HepG2 (cell line): Measurements from ENCODE around the gene CCL23. TPM values are rescaled to one million over a fixed set of nuclear protein-coding genes. Genes with fewer than 3 reads are reported as not detected.
A peak's percentile ranks its signal among the peaks of the same experiment; 100 is the strongest.

ENCODE experiments used
- CC2D1A ChIP-seq: sonication (generic); formaldehyde crosslinking; IDR thresholded peaks from 2 replicates; pipeline ENCODE4 v1.8.1; 2023; ENCODE audit warnings: mild to moderate bottlenecking, missing genetic modification reagents
- CREB1 ChIP-seq, 2 experiments: fragments of 450-650 bp in 1 of 2; IDR thresholded peaks; 2 replicates each; pipeline ENCODE4 v1.6.1; 2016 to 2017; ENCODE audit warnings: control low read depth in 1 of 2, mild to moderate bottlenecking in 1 of 2, missing compliant biosample characterization in 1 of 2, missing genetic modification characterization in 1 of 2
- JUND ChIP-seq: sonication (generic); formaldehyde crosslinking; IDR thresholded peaks from 2 replicates; pipeline ENCODE4 v1.8.0; 2022; ENCODE audit warnings: mild to moderate bottlenecking, missing genetic modification reagents
- MAZ ChIP-seq, 2 experiments: sonication (generic) in 1 of 2; formaldehyde crosslinking in 1 of 2; IDR thresholded peaks; 2 replicates each; pipeline versions ENCODE4 v1.5.0 to v1.6.1; 2012 to 2020; ENCODE audit warnings: low read depth in 2 of 2, mild to moderate bottlenecking in 2 of 2, borderline replicate concordance in 1 of 2, improper control_type of control experiment in 1 of 2, low read length in 1 of 2, missing genetic modification reagents in 1 of 2, moderate library complexity in 1 of 2
- PAX8 ChIP-seq: sonication (generic); formaldehyde crosslinking; IDR thresholded peaks from 2 replicates; pipeline ENCODE4 v1.8.0; 2022; ENCODE audit warnings: mild to moderate bottlenecking, missing genetic modification reagents, borderline replicate concordance
- ZNF382 ChIP-seq: sonication (generic); formaldehyde crosslinking; IDR thresholded peaks from 2 replicates; pipeline ENCODE4 v1.5.0; 2020; ENCODE audit warnings: missing genetic modification reagents, mild to moderate bottlenecking, borderline replicate concordance
- ZNF616 ChIP-seq: sonication (generic); formaldehyde crosslinking; IDR thresholded peaks from 2 replicates; pipeline ENCODE4 v1.5.0; 2020; ENCODE audit warnings: low read depth, mild to moderate bottlenecking, missing genetic modification reagents
- polyA plus RNA-seq, 8 experiments: library from polyadenylated mRNA; depleted of rRNA in 3 of 8; stranded (reverse) in 7 of 8; unstranded in 1 of 8; fragments of >200 nt; fragmentation: Illumina TruSeq in 4 of 8; extraction: Trizol in 4 of 8; gene quantifications; 2 replicates each; pipeline versions ENCODE4 v1.2.1 to v1.2.3, GENCODE V29; 2011 to 2016; ENCODE audit warnings: low read depth in 4 of 8, missing spikeins in 1 of 8, mixed read lengths in 1 of 8; ENCODE audit not compliant: insufficient read depth in 1 of 8
- total RNA-seq, 5 experiments: library from RNA; depleted of rRNA; stranded (reverse); fragments of >200 nt; fragmentation: Illumina TruSeq; extraction: Trizol; gene quantifications; 2 replicates each; pipeline ENCODE4 v1.2.3, GENCODE V29; 2016; ENCODE audit warnings: low read depth in 1 of 5
- TF ChIP-seq, protein P1 (sequence below): IDR thresholded peaks from 2 replicates; pipeline ENCODE4 v1.6.1; 2016; ENCODE audit warnings: missing genetic modification reagents, missing compliant biosample characterization
- TF ChIP-seq, protein P2 (sequence below): sonication (generic); formaldehyde crosslinking; IDR thresholded peaks from 2 replicates; pipeline ENCODE4 v1.4.0; 2020; ENCODE audit warnings: missing genetic modification reagents
- TF ChIP-seq, protein P3 (sequence below): sonication (generic); formaldehyde crosslinking; conservative IDR thresholded peaks from 2 replicates; pipeline ENCODE4 v1.8.0; 2022; ENCODE audit warnings: mild to moderate bottlenecking, moderate library complexity, missing genetic modification reagents
- TF ChIP-seq, protein P4 (sequence below): sonication (generic); formaldehyde crosslinking; IDR thresholded peaks from 2 replicates; pipeline ENCODE4 v1.8.0; 2022; ENCODE audit warnings: low read depth, missing genetic modification reagents
- TF ChIP-seq, protein P5 (sequence below): sonication (generic); formaldehyde crosslinking; IDR thresholded peaks from one replicate; pipeline ENCODE4 v1.5.1; 2020; ENCODE audit warnings: mild to moderate bottlenecking, missing genetic modification reagents; ENCODE audit errors: not compliant biosample characterization

The CCL23 gene
- total and polyA plus RNA-seq, 2 of the 13 experiments (the other 11 are each of a cell fraction or from before 2014, with no cell fraction given), result not detected

DNA sequence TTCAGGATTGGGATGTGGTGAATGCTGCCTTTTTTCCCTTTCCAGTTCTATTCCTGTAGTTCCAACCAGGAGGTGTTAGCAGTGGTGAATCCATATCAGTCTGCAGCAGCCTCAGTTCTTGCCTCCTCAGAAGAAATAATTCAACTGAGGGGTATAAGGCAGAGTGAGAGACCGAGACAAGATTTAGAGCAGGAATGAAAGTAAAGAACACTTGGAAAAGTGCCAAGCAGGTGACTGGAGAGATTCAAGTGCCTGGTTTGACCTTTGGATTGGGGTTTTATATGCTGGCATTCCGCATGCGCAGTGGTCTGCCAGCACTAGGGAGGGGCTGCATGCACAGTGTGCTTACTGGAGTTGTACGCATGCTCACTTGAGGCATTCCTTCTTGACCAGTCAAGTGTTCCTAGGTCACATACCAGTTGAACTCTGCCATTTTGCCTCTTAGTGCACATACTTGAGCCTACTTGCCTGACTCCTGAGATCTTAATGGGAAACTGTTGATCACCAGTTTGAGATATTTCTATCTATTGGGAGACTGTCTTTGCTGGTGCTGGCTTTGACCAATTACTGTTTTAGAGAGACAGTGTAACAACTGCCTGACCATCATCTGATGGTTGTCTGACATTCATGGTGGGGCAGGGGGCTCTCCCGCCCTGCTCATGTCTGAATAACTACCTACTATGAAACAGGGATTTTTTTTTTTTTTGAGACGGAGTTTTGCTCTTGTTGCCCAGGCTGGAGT is 15.7 kb downstream of the CCL23 start (continued):
- TF ChIP-seq, protein P1, sequence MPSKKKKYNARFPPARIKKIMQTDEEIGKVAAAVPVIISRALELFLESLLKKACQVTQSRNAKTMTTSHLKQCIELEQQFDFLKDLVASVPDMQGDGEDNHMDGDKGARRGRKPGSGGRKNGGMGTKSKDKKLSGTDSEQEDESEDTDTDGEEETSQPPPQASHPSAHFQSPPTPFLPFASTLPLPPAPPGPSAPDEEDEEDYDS (CRISPR knock-in tag), result peak; percentile 95
- TF ChIP-seq MAZ (IDR thresholded peaks at IDR 0.05; ENCODE audit: borderline replicate concordance, low read depth, low read length), result peak; percentile 65; the same call in 1 of the 2 replicates
- no peak; the same call in 1 of the 2 replicates for TF ChIP-seq MAZ (CRISPR knock-in tag; IDR thresholded peaks at IDR 0.05; ENCODE audit: low read depth)
- TF ChIP-seq, protein P2, sequence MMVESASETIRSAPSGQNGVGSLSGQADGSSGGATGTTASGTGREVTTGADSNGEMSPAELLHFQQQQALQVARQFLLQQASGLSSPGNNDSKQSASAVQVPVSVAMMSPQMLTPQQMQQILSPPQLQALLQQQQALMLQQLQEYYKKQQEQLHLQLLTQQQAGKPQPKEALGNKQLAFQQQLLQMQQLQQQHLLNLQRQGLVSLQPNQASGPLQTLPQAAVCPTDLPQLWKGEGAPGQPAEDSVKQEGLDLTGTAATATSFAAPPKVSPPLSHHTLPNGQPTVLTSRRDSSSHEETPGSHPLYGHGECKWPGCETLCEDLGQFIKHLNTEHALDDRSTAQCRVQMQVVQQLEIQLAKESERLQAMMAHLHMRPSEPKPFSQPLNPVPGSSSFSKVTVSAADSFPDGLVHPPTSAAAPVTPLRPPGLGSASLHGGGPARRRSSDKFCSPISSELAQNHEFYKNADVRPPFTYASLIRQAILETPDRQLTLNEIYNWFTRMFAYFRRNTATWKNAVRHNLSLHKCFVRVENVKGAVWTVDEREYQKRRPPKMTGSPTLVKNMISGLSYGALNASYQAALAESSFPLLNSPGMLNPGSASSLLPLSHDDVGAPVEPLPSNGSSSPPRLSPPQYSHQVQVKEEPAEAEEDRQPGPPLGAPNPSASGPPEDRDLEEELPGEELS (CRISPR knock-in tag), result 0 out of 2 replicates have a peak, but pooled peaks have one; percentile 29
- TF ChIP-seq, protein P3, sequence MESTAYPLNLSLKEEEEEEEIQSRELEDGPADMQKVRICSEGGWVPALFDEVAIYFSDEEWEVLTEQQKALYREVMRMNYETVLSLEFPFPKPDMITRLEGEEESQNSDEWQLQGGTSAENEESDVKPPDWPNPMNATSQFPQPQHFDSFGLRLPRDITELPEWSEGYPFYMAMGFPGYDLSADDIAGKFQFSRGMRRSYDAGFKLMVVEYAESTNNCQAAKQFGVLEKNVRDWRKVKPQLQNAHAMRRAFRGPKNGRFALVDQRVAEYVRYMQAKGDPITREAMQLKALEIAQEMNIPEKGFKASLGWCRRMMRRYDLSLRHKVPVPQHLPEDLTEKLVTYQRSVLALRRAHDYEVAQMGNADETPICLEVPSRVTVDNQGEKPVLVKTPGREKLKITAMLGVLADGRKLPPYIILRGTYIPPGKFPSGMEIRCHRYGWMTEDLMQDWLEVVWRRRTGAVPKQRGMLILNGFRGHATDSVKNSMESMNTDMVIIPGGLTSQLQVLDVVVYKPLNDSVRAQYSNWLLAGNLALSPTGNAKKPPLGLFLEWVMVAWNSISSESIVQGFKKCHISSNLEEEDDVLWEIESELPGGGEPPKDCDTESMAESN (CRISPR knock-in tag), result no peak
- TF ChIP-seq ZNF616 (CRISPR knock-in tag), result no peak
- TF ChIP-seq JUND (CRISPR knock-in tag), result peak; percentile 11; the same call in 1 of the 2 replicates
- no peak for TF ChIP-seq CC2D1A (CRISPR knock-in tag)
- TF ChIP-seq, protein P4, sequence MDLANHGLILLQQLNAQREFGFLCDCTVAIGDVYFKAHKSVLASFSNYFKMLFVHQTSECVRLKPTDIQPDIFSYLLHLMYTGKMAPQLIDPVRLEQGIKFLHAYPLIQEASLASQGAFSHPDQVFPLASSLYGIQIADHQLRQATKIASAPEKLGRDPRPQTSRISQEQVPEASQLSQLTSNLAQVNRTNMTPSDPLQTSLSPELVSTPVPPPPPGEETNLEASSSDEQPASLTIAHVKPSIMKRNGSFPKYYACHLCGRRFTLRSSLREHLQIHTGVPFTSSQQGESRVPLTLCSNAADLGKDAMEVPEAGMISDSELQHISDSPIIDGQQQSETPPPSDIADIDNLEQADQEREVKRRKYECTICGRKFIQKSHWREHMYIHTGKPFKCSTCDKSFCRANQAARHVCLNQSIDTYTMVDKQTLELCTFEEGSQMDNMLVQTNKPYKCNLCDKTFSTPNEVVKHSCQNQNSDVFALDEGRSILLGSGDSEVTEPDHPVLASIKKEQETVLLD (CRISPR knock-in tag), result no peak
- 0 out of 2 replicates have a peak, but pooled peaks have one; percentile 25 for TF ChIP-seq PAX8 (CRISPR knock-in tag)
- no peak for TF ChIP-seq ZNF382 (CRISPR knock-in tag)
- TF ChIP-seq CREB1 (IDR thresholded peaks at IDR 0.05), result no peak
- TF ChIP-seq CREB1 (CRISPR knock-in tag; IDR thresholded peaks at IDR 0.05), result no peak
- TF ChIP-seq, protein P5, sequence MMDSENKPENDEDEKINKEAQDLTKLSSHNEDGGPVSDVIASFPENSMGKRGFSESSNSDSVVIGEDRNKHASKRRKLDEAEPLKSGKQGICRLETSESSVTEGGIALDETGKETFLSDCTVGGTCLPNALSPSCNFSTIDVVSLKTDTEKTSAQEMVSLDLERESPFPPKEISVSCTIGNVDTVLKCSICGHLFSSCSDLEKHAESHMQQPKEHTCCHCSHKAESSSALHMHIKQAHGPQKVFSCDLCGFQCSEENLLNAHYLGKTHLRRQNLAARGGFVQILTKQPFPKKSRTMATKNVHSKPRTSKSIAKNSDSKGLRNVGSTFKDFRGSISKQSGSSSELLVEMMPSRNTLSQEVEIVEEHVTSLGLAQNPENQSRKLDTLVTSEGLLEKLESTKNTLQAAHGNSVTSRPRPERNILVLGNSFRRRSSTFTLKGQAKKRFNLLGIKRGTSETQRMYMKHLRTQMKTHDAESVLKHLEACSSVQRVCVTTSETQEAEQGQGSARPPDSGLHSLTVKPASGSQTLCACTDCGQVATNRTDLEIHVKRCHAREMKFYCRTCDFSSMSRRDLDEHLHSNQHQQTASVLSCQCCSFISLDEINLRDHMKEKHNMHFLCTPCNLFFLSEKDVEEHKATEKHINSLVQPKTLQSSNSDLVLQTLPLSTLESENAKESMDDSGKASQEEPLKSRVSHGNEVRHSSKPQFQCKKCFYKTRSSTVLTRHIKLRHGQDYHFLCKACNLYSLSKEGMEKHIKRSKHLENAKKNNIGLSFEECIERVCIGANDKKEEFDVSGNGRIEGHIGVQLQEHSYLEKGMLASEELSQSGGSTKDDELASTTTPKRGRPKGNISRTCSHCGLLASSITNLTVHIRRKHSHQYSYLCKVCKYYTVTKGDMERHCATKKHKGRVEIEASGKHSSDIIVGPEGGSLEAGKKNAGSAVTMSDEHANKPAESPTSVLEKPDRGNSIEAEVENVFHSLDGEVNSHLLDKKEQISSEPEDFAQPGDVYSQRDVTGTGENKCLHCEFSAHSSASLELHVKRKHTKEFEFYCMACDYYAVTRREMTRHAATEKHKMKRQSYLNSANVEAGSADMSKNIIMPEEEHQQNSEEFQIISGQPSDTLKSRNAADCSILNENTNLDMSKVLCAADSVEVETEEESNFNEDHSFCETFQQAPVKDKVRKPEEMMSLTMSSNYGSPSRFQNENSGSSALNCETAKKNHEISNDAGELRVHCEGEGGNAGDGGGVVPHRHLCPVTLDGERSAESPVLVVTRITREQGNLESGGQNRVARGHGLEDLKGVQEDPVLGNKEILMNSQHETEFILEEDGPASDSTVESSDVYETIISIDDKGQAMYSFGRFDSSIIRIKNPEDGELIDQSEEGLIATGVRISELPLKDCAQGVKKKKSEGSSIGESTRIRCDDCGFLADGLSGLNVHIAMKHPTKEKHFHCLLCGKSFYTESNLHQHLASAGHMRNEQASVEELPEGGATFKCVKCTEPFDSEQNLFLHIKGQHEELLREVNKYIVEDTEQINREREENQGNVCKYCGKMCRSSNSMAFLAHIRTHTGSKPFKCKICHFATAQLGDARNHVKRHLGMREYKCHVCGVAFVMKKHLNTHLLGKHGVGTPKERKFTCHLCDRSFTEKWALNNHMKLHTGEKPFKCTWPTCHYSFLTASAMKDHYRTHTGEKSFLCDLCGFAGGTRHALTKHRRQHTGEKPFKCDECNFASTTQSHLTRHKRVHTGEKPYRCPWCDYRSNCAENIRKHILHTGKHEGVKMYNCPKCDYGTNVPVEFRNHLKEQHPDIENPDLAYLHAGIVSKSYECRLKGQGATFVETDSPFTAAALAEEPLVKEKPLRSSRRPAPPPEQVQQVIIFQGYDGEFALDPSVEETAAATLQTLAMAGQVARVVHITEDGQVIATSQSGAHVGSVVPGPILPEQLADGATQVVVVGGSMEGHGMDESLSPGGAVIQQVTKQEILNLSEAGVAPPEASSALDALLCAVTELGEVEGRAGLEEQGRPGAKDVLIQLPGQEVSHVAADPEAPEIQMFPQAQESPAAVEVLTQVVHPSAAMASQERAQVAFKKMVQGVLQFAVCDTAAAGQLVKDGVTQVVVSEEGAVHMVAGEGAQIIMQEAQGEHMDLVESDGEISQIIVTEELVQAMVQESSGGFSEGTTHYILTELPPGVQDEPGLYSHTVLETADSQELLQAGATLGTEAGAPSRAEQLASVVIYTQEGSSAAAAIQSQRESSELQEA, result no peak
